HEK293 (cell line): ENCODE measurements around the gene MAP4K2.

ENCODE experiments used
- CTCF ChIA-PET: fragments of 350-600 bp; formaldehyde crosslinking; extraction: SDS; loops from one replicate; lab custom pipeline; 2021; ENCODE audit warnings: antibody characterized with exemption; lab: Yijun Ruan, JAX
- POLR2A ChIA-PET: fragments of 300-600 bp; formaldehyde crosslinking; extraction: SDS; loops from one replicate; lab custom pipeline; 2020; ENCODE audit warnings: antibody characterized with exemption, inconsistent platforms; lab: Yijun Ruan, JAX
- H3K27ac ChIP-seq: fragments of 200-500 bp; sonication (Bioruptor generic); 2 replicates; pipeline ENCODE4 v1.5.1; 2014; ENCODE audit warnings: low read depth, low read length, control low read depth, inconsistent platforms; ENCODE audit errors: extremely low read depth
- H3K36me3 ChIP-seq, 2 experiments: fragments of 200-500 bp in 1 of 2; sonication (Bioruptor generic) in 1 of 2; 1 replicate in 1 of 2; 2 replicates in 1 of 2; pipeline ENCODE4 v1.5.1; 2014 to 2017; ENCODE audit warnings: inconsistent platforms in 2 of 2, low read length in 2 of 2; ENCODE audit not compliant: control insufficient read depth in 2 of 2, insufficient read depth in 1 of 2
- H3K4me1 ChIP-seq: fragments of 200-500 bp; sonication (Bioruptor generic); 2 replicates; pipeline ENCODE4 v1.5.1; 2014; ENCODE audit warnings: mild to moderate bottlenecking, low read length, inconsistent platforms; ENCODE audit not compliant: control insufficient read depth, insufficient read depth
- H3K4me3 ChIP-seq: 2 replicates; pipeline ENCODE4 v1.5.1; 2011; ENCODE audit warnings: low read depth, mild to moderate bottlenecking, control low read depth, low read length, moderate library complexity
- H3K9me3 ChIP-seq: fragments of 200-500 bp; sonication (Bioruptor generic); 2 replicates; pipeline ENCODE4 v1.5.1; 2014; ENCODE audit warnings: low read depth, low read length, inconsistent platforms; ENCODE audit not compliant: control insufficient read depth, insufficient read depth
- ATF2 ChIP-seq: fragments of 450-650 bp; formaldehyde crosslinking; IDR thresholded peaks from 2 replicates; pipeline ENCODE4 v1.5.1; 2016; ENCODE audit warnings: missing biosample characterization, missing genetic modification characterization, low read depth
- FEZF1 ChIP-seq: fragments of 450-650 bp; formaldehyde crosslinking; IDR thresholded peaks from 2 replicates; pipeline ENCODE4 v1.5.1; 2016; ENCODE audit warnings: missing biosample characterization, missing genetic modification characterization
- KLF1 ChIP-seq: fragments of 450-650 bp; formaldehyde crosslinking; IDR thresholded peaks from 2 replicates; pipeline ENCODE4 v1.5.1; 2016; ENCODE audit warnings: missing biosample characterization, missing genetic modification characterization
- KLF9 ChIP-seq: fragments of 450-650 bp; formaldehyde crosslinking; IDR thresholded peaks from 2 replicates; pipeline ENCODE4 v1.5.1; 2016; ENCODE audit warnings: missing biosample characterization, missing genetic modification characterization, low read depth
- MEIS1 ChIP-seq: sonication (generic); formaldehyde crosslinking; IDR thresholded peaks from 2 replicates; pipeline ENCODE4 v1.8.1; 2022; ENCODE audit warnings: missing genetic modification reagents, mild to moderate bottlenecking, borderline replicate concordance
- OSR2 ChIP-seq: fragments of 450-650 bp; formaldehyde crosslinking; IDR thresholded peaks from 2 replicates; pipeline ENCODE4 v1.5.1; 2016; ENCODE audit warnings: missing biosample characterization, missing genetic modification characterization
- SCRT1 ChIP-seq: fragments of 450-650 bp; formaldehyde crosslinking; IDR thresholded peaks from 2 replicates; pipeline ENCODE4 v1.5.1; 2016; ENCODE audit warnings: missing biosample characterization, missing genetic modification characterization, borderline replicate concordance
- SETDB1 ChIP-seq: IDR thresholded peaks from one replicate; pipeline ENCODE4 v1.6.1; 2017; ENCODE audit warnings: mild to moderate bottlenecking, low read length, moderate library complexity, mixed read lengths; ENCODE audit not compliant: insufficient read length
- YY2 ChIP-seq: fragments of 450-650 bp; formaldehyde crosslinking; IDR thresholded peaks from 2 replicates; pipeline ENCODE4 v1.5.1; 2016; ENCODE audit warnings: missing biosample characterization, missing genetic modification characterization
- ZBTB17 ChIP-seq: fragments of 450-650 bp; formaldehyde crosslinking; IDR thresholded peaks from 2 replicates; pipeline ENCODE4 v1.5.1; 2016; ENCODE audit warnings: missing biosample characterization, missing genetic modification characterization
- ZBTB7A ChIP-seq: fragments of 450-650 bp; formaldehyde crosslinking; IDR thresholded peaks from 2 replicates; pipeline ENCODE4 v1.5.1; 2016; ENCODE audit warnings: low read depth, missing biosample characterization, missing genetic modification characterization
- ZFP3 ChIP-seq: fragments of 450-650 bp; formaldehyde crosslinking; IDR thresholded peaks from 2 replicates; pipeline ENCODE4 v1.5.1; 2016; ENCODE audit warnings: low read depth, missing biosample characterization, missing genetic modification characterization
- ZNF146 ChIP-seq: fragments of 450-650 bp; formaldehyde crosslinking; IDR thresholded peaks from 2 replicates; pipeline ENCODE4 v1.5.1; 2016; ENCODE audit warnings: missing biosample characterization, missing genetic modification characterization
- ZNF155 ChIP-seq: fragments of 450-650 bp; formaldehyde crosslinking; IDR thresholded peaks from 2 replicates; pipeline ENCODE4 v1.5.1; 2016; ENCODE audit warnings: missing biosample characterization, missing genetic modification characterization
- ZNF169 ChIP-seq: fragments of 450-650 bp; formaldehyde crosslinking; IDR thresholded peaks from 2 replicates; pipeline ENCODE4 v1.5.1; 2016; ENCODE audit warnings: missing biosample characterization, missing genetic modification characterization
- ZNF175 ChIP-seq: fragments of 450-650 bp; formaldehyde crosslinking; IDR thresholded peaks from 2 replicates; pipeline ENCODE4 v1.5.1; 2016; ENCODE audit warnings: missing biosample characterization, missing genetic modification characterization
- ZNF302 ChIP-seq: fragments of 450-650 bp; formaldehyde crosslinking; IDR thresholded peaks from 2 replicates; pipeline ENCODE4 v1.5.1; 2016; ENCODE audit warnings: missing biosample characterization, missing genetic modification characterization, low read depth
- ZNF529 ChIP-seq: fragments of 450-650 bp; formaldehyde crosslinking; IDR thresholded peaks from 2 replicates; pipeline ENCODE4 v1.5.1; 2017; ENCODE audit warnings: missing genetic modification characterization, missing biosample characterization; ENCODE audit not compliant: insufficient replicate concordance
- ZNF555 ChIP-seq: fragments of 450-650 bp; formaldehyde crosslinking; conservative IDR thresholded peaks from 2 replicates; pipeline ENCODE4 v1.5.1; 2017; ENCODE audit warnings: missing biosample characterization, mild to moderate bottlenecking, missing genetic modification characterization, inconsistent platforms
- ZNF561 ChIP-seq: fragments of 450-650 bp; IDR thresholded peaks from 2 replicates; pipeline ENCODE4 v1.5.1; 2018; ENCODE audit warnings: missing biosample characterization, missing genetic modification characterization, borderline replicate concordance
- ZNF610 ChIP-seq: fragments of 450-650 bp; formaldehyde crosslinking; IDR thresholded peaks from 2 replicates; pipeline ENCODE4 v1.5.1; 2016; ENCODE audit warnings: missing biosample characterization, missing genetic modification characterization, borderline replicate concordance
- ZNF624 ChIP-seq: fragments of 450-650 bp; formaldehyde crosslinking; IDR thresholded peaks from 2 replicates; pipeline ENCODE4 v1.5.1; 2017; ENCODE audit warnings: missing biosample characterization, missing genetic modification characterization
- ZNF692 ChIP-seq: fragments of 450-650 bp; formaldehyde crosslinking; IDR thresholded peaks from 2 replicates; pipeline ENCODE4 v1.5.1; 2016; ENCODE audit warnings: missing biosample characterization, missing genetic modification characterization
- ZNF76 ChIP-seq: fragments of 450-650 bp; formaldehyde crosslinking; IDR thresholded peaks from 2 replicates; pipeline ENCODE4; 2016; ENCODE audit warnings: low read depth, missing biosample characterization, missing genetic modification characterization, borderline replicate concordance
- ZNF768 ChIP-seq: fragments of 450-650 bp; formaldehyde crosslinking; IDR thresholded peaks from 2 replicates; pipeline ENCODE4 v1.5.1; 2018; ENCODE audit warnings: missing biosample characterization, mild to moderate bottlenecking, missing genetic modification characterization
- ZNF792 ChIP-seq: fragments of 450-650 bp; formaldehyde crosslinking; IDR thresholded peaks from 2 replicates; pipeline ENCODE4 v1.5.1; 2016; ENCODE audit warnings: missing biosample characterization, missing genetic modification characterization
- ZSCAN18 ChIP-seq: fragments of 450-650 bp; formaldehyde crosslinking; IDR thresholded peaks from 2 replicates; pipeline ENCODE4 v1.5.1; 2016; ENCODE audit warnings: missing biosample characterization, missing genetic modification characterization

Gene MAP4K2

GRCh38 chr11:64772303-64773018 lies 30.6 kb downstream of the MAP4K2 start:
- no peak overlapping the region for H3K4me3 ChIP-seq
- POLR2A ChIA-PET = interaction anchor here (0.7 to 2.6 kb wide), 4 partner anchors 9 to 178 kb away, joined by 3 to 10 read pairs (median 4); partner anchors contain the start of gene PYGM
- H3K9me3 ChIP-seq = no peaks in the 10 kb centered on the region
- TF ChIP-seq SCRT1 (tag by site-specific recombination) (no peak), ZNF692 (tag by site-specific recombination) (0 out of 2 replicates have a peak, but pooled peaks have one; percentile 22), ZNF555 (no peak), ZNF529 (tag by site-specific recombination) (no peak), ATF2 (0 out of 2 replicates have a peak, but pooled peaks have one; percentile 7), YY2 (tag by site-specific recombination) (no peak)
- CTCF ChIA-PET = interaction anchor here (0.6 to 2.0 kb wide), 3 partner anchors 29 to 482 kb away, joined by 3 to 9 read pairs (median 8); partner anchors contain the start of gene RASGRP2
- H3K4me1 ChIP-seq = no peaks in the 10 kb centered on the region
- peaks cover 39 to 100% of the 10 kb centered on the region in 2 experiments for H3K36me3 ChIP-seq
- H3K27ac ChIP-seq = no peak overlapping the region

- ChIA-PET CTCF (interaction anchor here (0.7 to 2.0 kb wide), 3 partner anchors 16 to 121 kb away, joined by 3 to 8 read pairs (median 5); partner anchors contain the start of gene RASGRP2), POLR2A (interaction anchor here (0.7 to 2.6 kb wide), 3 partner anchors 8 to 178 kb away, joined by 3 to 10 read pairs (median 4); partner anchors contain the start of gene PYGM)
- no peaks in the 10 kb centered on the region for H3K9me3 ChIP-seq
- H3K4me3 ChIP-seq = no peak overlapping the region
- peaks cover 39 to 100% of the 10 kb centered on the region in 2 experiments for H3K36me3 ChIP-seq
- H3K27ac ChIP-seq = no peak overlapping the region
- TF ChIP-seq MEIS1 (CRISPR knock-in tag) = no peak
- no peak for TF ChIP-seq ZNF146
- no peak for TF ChIP-seq OSR2 (tag by site-specific recombination)
- no peak for TF ChIP-seq FEZF1 (tag by site-specific recombination)
- no peak for TF ChIP-seq ZNF76 (tag by site-specific recombination)
- no peak for TF ChIP-seq ZBTB17 (tag by site-specific recombination)
- TF ChIP-seq ZNF624 (tag by site-specific recombination) = no peak
- no peak for TF ChIP-seq ZNF155 (tag by site-specific recombination)
- TF ChIP-seq ZNF610 = no peak
- no peak for TF ChIP-seq ZFP3 (tag by site-specific recombination)
- no peak for TF ChIP-seq KLF9 (tag by site-specific recombination)
- TF ChIP-seq ZNF561 (tag by site-specific recombination) = no peak
- TF ChIP-seq, all 188 proteins: peak for 0
- no peaks in the 10 kb centered on the region for H3K4me1 ChIP-seq
Measured at GRCh38 chr11:64771861-64772260, 31.2 kb downstream of the MAP4K2 start.

- Histone ChIP-seq H3K36me3 (peaks cover 26 to 99% of the 10 kb centered on the region in 2 experiments), H3K4me1 (no peaks in the 10 kb centered on the region), H3K27ac (no peak overlapping the region), H3K4me3 (no peak overlapping the region), H3K9me3 (no peaks in the 10 kb centered on the region)
- ChIA-PET CTCF (interaction anchor here (2.0 kb wide), 1 partner anchor 26 kb away, joined by 8 read pairs; the partner anchor contains the start of gene RASGRP2), POLR2A (interaction anchor here (0.8 kb wide), 1 partner anchor 9 kb away, joined by 4 read pairs; no protein-coding TSS in a partner anchor)
- TF ChIP-seq ZBTB7A = no peak
- TF ChIP-seq ZNF792 (tag by site-specific recombination) = no peak
- TF ChIP-seq ZNF302 (tag by site-specific recombination) = no peak
- no peak for TF ChIP-seq ZNF169 (tag by site-specific recombination)
- no peak for TF ChIP-seq ZSCAN18 (tag by site-specific recombination)
- no peak for TF ChIP-seq KLF1 (tag by site-specific recombination)
- TF ChIP-seq SCRT1 (tag by site-specific recombination) = no peak
- no peak for TF ChIP-seq SETDB1
- no peak for TF ChIP-seq ZNF768 (tag by site-specific recombination)
- TF ChIP-seq ZNF175 (tag by site-specific recombination) = no peak
Measured at GRCh38 chr11:64770120-64770519, 32.9 kb downstream of the MAP4K2 start.
